Stimulated activated CD4-positive, alpha-beta T cell treated with anti-CD3 and anti-CD28 coated beads, Interleukin-12 subunit alpha, Interleukin-12 subunit beta, amount 100 ng/mL, for 4 hours (primary cell): Measurements from ENCODE around the gene NXPE3.
"Not testable (repeated sequence)": the region's sequence is repeated elsewhere in the genome, so short reads cannot be mapped to it uniquely, and the experiment has no call there.

ENCODE experiments used
- DNase-seq: peaks from one replicate; pipeline ENCODE4 v3.0.0-alpha.2; 2020

Gene NXPE3

GRCh38 chr3:101779047-101779821, at the start of gene NXPE3:
NXPE3 (plus strand) TSS chr3:101779211; CDS start chr3:101785597, 6,386 bp downstream.
- peak; percentile 95 for DNase-seq

DNA sequence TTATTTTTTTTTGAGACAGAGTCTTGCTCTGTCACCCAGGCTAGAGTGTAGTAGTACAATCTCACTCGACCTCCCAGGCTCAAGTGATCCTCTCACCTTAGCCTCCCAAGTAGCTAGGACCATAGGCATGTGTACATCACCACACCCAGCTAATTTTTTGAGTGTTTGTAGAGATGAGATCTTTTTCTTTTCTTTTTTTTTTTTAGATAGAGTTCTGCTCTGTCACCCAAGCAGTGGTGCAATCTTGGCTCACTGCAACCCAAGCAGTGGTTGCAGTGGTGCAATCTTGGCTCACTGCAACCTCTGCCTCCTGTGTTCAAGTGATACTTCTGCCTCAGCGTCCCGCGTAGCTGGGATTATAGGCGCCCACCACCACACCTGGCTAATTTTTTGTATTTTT, 49.4 kb upstream of the NXPE3 start:
- no peak for DNase-seq

- no peak for DNase-seq
Observed at GRCh38 chr3:101730839-101731238, 48.2 kb upstream of the NXPE3 start.

GRCh38 chr3:101732240-101732641, 46.8 kb upstream of the NXPE3 start:
- no peak for DNase-seq

DNA sequence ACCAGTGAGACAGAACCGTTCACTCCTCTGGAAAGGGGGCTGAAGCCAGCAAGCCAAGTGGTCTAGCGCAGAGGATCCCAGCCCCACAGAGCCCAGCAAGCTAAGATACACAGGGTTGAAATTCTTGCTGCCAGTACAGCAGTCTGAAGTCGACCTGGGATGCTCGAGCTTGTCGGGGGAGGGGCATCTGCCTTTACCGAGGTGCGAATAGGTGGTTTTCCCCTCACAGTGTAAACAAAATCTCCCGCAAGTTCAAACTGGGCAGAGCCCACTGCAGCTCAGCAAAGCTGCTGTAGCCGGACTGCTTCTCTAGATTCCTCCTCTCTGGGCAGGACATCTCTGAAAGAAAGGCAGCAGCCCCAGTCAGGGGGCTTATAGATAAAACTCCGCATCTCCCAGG, 43.2 kb upstream of the NXPE3 start:
- DNase-seq, result no peak

DNA sequence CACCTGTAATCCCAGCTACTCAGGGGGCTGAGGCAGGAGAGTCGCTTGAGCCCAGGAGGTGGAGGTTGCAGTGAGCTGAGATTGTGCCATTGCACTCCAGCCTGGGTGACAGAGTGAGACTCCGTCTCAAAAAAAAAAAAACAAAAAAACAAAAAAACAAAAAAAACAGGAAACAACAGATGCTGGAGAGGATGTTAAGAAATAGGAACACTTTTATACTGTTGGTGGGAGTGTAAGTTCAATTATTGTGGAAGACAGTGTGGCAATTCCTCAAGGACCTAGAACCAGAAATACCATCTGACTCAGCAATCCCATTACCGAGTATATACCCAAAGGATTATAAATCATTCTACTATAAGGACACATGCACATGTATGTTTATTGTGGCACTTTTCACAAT, 37.1 kb upstream of the NXPE3 start:
- not testable (repeated sequence) for DNase-seq

- DNase-seq, result no peak
Observed at GRCh38 chr3:101744811-101745210, 34.2 kb upstream of the NXPE3 start.

DNA sequence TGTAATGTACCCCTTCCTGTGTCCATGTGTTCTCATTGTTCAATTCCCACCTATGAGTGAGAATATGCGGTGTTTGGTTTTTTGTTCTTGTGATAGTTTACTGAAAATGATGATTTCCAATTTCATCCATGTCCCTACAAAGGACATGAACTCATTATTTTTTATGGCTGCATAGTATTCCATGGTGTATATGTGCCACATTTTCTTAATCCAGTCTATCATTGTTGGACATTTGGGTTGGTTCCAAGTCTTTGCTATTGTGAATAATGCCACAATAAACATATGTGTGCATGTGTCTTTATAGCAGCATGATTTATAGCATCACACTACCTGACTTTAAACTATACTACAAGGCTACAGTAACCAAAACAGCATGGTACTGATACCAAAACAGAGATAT, 33.1 kb upstream of the NXPE3 start:
- DNase-seq, result not testable (repeated sequence)

GRCh38 chr3:101753386-101754113, 25.5 kb upstream of the NXPE3 start:
- DNase-seq, result not testable (repeated sequence)

- no peak for DNase-seq
Observed at GRCh38 chr3:101758224-101758623, 20.8 kb upstream of the NXPE3 start.

DNA sequence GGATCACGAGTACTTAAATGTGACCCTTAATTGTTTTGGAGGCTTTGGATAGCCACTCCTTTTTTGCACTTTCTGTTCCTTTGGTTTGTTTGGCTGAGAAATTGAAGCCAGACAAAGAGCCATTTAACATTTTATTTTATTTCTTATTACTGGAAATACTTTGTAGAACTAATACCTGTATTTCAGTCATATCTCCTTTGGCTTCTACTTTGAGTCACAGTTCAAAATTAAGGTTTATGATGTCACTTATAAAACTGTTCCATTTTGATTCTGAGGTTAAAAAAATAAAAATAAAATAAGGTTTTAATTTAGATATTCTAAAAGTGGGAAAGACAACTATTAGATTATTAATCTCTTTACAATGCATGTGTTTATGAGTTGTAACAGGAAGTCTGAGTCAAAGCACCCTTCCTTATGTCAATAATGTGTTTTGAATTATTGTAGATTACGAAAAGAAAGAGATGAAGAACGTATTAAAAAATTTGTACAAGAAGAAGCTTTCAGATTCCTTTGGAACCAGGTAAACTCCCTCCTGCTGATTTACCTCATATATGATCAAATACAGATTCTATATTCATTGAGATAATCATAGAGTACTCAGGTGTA, 16.9 kb upstream of the NXPE3 start:
- DNase-seq, result no peak

- DNase-seq, result not testable (repeated sequence)
Observed at GRCh38 chr3:101777745-101778281, 1.2 kb upstream of the NXPE3 start.

DNA sequence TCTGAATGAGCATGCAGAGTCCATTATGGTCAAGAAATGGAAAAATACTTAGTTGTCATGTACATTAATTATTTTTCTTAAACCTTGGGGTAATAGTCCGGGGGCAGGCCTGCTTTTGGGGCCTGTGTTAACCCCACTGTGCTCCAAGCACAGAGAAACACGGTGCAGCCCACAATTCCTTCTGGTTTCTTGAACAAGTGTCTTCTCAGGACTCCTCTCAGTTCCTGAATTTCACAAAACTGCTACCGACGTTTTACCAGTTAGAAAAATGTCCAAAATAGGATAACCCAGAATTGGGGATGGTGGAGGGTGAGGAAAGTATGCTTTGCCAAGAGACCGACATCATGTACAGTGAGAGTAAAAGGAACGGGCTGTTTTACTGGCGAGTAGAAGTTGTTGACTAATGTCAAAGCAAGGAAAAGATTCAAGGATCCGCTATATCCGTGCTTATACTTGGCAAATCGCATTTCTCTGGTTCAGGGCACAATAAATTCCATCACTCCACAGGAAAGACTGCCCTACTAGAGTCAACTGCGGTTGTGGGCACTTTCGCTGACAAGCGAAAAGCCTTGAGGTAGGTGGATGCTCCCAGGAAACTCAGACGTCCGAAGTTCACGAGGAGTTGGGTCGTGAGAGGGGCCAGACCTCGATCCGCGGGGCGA, 495 bp upstream of the NXPE3 start:
- DNase-seq, result no peak

GRCh38 chr3:101779822-101780381, 891 bp downstream of the NXPE3 start:
- no peak for DNase-seq

- no peak for DNase-seq
Observed at GRCh38 chr3:101780661-101781060, 1.6 kb downstream of the NXPE3 start.

DNA sequence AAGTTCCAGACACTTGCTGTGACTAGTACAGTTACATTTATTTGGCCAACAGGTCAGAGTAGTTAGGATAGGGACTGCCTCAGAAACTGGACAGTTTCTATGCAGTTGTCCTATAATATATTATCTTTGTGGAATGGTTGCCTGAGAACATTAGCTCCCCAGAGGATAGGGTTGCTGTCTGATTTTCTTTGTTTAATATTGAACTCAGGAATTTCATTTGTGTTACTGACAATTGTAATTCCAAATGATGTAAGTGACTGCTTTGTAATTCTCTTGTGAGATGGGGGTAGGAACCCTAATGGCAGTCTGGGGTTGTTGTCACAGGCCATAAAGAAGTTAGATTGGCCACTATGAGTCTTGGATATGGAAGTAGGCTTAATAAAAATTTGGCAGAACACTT, 2.2 kb downstream of the NXPE3 start:
- DNase-seq, result no peak

GRCh38 chr3:101784855-101785613, 6.0 kb downstream of the NXPE3 start:
- no peak for DNase-seq

GRCh38 chr3:101791778-101792177, 12.8 kb downstream of the NXPE3 start:
- DNase-seq, result no peak

GRCh38 chr3:101796077-101796680, 17.2 kb downstream of the NXPE3 start:
- DNase-seq, result no peak

DNA sequence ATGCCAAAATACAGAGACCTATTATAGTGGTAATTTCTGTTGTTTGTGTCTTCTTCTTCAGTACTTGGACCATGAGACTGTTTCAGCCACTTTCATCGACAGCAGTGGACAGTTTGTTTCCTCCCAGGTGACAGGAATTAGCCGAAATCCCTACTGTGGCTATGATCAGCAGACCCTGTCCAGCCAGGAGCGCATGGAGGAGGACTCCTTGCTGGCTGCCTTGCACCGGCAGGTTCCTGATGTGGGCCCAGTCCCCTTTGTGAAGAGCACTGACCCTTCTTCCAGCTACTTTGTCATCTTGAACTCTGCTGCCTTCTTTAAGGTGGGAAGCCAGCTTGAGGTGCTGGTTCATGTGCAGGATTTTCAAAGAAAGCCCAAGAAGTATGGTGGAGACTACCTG, 22.2 kb downstream of the NXPE3 start:
- DNase-seq, result no peak

GRCh38 chr3:101802179-101802578, 23.2 kb downstream of the NXPE3 start:
- no peak for DNase-seq
